Neural cell (in vitro differentiated cells): ENCODE results near the gene ALDH8A1.

ENCODE experiments used
- CTCF ChIP-seq: fragments of 450-650 bp; IDR thresholded peaks from 2 replicates; pipeline ENCODE4 v1.5.1; 2014; ENCODE audit warnings: antibody characterized with exemption, mild to moderate bottlenecking, moderate library complexity; ENCODE audit not compliant: poor library complexity, severe bottlenecking
- EP300 ChIP-seq: fragments of 450-650 bp; conservative IDR thresholded peaks from 2 replicates; pipeline ENCODE4 v1.6.1; 2014; ENCODE audit warnings: antibody characterized with exemption, mild to moderate bottlenecking, moderate library complexity; ENCODE audit not compliant: poor library complexity, severe bottlenecking
- EZH2 ChIP-seq: fragments of 200-600, 300-800 bp; shearing (Covaris generic), sonication (generic); IDR thresholded peaks from 2 replicates; pipeline ENCODE4 v1.6.1; 2014; ENCODE audit warnings: antibody characterized with exemption, low read length, borderline replicate concordance, mild to moderate bottlenecking; ENCODE audit not compliant: insufficient read depth, poor library complexity, severe bottlenecking
- MXI1 ChIP-seq: fragments of 450-650 bp; conservative IDR thresholded peaks from 2 replicates; pipeline ENCODE4 v1.6.1; 2014; ENCODE audit warnings: antibody characterized with exemption, mild to moderate bottlenecking; ENCODE audit not compliant: poor library complexity, severe bottlenecking
- POLR2AphosphoS5 ChIP-seq: IDR thresholded peaks from 2 replicates; pipeline ENCODE4 v1.6.1; 2012
- SMC3 ChIP-seq: fragments of 450-650 bp; conservative IDR thresholded peaks from 2 replicates; pipeline ENCODE4 v1.6.1; 2014; ENCODE audit warnings: antibody characterized with exemption, mild to moderate bottlenecking, moderate library complexity; ENCODE audit not compliant: poor library complexity
- TAF1 ChIP-seq: IDR thresholded peaks from 2 replicates; pipeline ENCODE4 v1.6.1; 2012; ENCODE audit warnings: low read depth

- TF ChIP-seq CTCF = no peak
- TF ChIP-seq POLR2AphosphoS5 = no peak
- TF ChIP-seq EZH2 = no peak
- TF ChIP-seq SMC3 = no peak
- no peak for TF ChIP-seq MXI1
- TF ChIP-seq TAF1 = no peak
- no peak for TF ChIP-seq EP300
Observed at GRCh38 chr6:134878136-134878535, 71.8 kb downstream of the ALDH8A1 start.
